Stimulated activated CD8-positive, alpha-beta memory T cell treated with anti-CD3 and anti-CD28 coated beads, Interleukin-2, amount 100 ng/mL, for 1 hour (primary cell): Measurements from ENCODE around the gene PRKN.

Source experiments
- DNase-seq, 2 donors: peaks; one replicate each; pipeline ENCODE4 v3.0.0-alpha.2; 2020; ENCODE audit warnings: low read depth in 2 of 2

PRKN gene

DNA sequence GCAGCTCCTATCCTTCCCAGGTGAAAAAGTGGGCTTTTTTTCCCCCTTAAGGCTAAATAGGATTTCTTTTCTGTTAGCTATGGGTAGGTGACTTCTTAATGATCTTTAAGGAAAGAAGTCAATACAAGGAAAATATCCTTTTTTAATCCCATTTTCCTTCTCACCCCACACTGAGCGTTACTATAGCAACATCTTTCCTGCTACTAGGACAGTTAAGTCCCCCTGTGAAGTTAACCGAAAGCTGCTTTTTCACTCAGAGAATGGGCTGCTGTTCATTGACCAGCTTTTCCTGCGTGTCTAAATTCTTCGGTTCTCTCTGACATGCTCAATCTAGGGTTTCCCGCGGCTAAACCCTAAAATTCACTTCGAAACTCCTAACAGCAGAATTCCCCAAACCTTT lies 1280.6 kb downstream of the PRKN start:
- no peak for DNase-seq

DNA sequence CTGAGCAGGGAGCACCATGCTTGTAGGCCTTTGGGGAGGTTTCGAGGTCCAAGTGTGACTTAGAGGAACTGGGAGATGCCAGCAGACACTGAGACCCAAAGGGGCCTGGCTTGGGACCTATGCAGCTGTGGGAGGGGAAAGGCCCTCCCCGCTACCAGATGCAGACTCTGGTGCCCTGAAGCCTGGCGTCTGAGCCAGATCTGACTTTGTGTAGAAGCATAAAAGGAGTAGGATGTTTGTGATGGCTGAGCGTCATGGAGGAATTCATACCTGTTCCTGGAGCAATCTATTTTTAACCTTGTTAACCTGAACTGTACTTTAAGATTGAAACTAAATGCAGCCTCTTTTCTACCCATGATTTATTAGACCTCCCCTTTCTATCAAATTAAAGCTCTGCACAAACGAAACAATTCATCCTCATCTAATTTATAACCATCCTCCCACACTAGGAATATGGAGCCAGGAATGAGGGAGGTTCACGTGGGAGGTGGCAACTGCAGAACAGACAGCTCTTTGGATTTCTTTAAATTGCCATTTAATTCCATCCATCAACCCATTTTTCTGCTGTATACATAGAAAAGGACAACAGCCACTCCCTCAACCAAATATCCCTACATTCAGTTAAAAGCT lies 1281.2 kb downstream of the PRKN start:
- no peak for DNase-seq

DNA sequence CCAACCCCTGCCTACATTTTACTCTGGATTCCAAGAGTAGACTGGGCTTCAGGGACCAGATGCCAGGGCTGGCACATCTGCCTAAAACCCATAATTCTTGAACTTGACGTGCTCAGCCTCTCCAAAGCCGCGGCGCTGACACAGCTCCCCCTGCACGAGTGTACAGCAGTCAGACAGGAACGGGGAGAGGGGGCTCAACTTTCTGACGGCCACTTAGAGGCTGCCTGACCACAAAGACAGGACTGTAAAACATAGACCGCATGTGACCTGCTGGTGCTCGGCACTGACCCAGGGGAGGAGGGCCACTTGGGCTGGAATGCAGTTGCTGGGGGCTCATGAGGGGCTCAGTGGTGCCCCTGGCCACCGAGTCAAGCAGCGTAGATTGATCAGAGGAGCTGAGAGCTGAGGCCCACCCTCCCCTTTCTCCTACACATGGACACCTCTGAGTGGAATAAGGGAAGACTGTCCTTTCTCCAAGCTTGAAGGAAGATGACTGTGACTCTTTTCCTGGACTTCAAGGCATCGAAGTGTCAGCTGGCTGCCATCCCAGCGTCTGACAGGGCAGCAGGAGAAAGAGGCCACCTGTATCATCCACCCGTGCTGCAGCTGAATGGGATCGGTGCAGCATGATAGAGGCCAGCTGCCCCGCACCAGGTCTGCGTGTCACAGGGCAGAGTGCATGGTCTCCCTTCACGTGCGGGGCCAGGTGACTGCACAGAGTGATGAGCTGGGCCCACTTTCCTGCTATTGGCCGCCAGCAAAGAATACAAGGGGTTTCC lies 1282.4 kb downstream of the PRKN start:
- no peak for DNase-seq

DNA sequence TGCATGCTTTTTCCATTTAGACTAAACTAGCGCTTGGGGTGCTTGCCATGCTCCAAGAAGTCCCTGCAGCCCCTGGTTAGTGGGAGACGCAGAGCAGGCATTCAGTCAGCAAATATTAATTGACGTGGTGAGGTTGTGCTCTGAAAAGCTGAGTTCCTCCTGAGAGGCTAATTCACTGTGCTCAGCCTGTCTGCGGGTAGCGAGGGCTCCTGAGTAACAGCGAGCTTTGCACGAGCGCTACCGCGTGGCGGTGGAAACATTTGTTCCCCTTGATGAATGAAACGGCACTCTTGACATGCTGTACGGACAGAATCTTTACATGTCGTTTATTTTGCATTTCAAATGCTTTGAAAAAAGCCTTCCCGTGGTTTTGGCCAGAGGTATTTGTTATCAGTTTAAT lies 1283.1 kb downstream of the PRKN start:
- DNase-seq: no peak

DNA sequence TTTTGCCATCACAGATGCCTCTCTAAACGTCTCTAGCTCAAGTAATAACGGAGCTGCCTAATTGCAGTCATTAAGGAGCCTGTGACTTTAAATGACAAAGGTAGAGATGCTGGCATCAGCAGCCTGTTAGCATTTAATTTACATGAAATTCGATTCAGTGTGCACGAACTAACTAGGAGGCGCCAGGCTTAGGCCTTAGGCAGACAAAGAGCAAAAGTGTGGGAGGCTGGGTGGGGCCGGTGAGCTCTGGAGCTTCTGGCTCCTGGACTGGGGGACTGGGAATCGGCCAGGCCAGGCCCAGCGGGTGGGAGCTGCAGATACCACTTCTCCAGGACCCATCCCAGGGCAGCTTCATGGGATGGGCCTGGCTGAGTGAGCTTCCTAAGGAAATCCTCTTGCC lies 1283.7 kb downstream of the PRKN start:
- no peak for DNase-seq

DNA sequence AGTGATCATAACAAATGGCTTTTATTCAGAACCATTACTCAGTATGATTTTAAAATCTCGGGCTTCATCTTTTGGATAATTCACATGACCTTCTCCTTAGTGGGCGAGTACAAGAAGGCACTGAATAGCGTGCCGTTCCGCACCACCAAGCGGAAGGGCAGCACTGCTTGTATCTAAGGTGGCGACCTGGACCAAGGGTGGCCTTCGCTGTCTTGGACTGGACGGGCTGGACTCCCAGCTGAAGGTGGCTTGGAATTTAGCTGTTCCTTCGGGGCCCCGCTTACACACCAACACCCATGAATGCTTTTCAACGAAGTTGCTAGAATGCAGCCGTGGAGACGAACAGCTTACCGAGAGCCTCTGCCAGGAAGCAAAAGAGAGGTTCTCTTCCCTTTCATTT lies 1285.1 kb downstream of the PRKN start:
- no peak for DNase-seq

DNA sequence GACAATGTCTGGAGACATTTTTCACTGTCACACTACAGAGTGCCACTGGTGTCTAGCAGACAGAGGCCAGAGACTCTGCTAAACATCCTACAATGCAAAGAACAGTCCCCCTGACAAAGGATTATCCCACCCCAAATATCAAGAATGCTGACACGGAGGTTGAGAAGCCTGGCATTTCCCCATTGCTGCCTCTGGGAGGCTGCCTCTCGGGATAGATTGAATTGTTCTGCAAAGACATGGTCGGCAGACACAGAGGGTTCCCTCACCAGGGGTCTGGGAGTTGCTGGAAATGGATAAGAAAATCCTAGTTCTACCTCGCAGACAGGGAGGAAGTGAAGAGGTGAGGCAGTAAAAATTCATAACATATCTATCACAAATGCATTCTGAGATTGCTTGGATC lies 1287.3 kb downstream of the PRKN start:
- DNase-seq: no peak

DNA sequence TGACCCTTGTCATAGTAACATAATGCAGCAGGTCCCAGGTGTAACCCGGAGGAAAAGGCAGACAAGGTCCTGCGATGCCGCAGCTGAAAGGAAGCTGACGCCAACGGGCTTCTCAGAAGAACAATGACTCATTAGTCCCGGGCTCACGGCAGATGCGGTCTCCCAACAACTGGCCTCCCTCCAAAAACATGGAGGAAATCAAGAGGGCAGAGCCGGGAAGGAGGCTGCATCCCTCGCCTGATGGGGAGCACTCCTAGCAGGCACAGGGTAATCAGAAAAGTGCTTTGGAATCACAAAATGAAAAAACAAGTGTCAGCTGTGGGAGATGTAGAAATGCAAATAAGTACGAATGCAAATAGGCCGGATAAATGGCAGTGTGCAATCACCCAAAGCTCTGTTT lies 1288.5 kb downstream of the PRKN start:
- DNase-seq: no peak

DNA sequence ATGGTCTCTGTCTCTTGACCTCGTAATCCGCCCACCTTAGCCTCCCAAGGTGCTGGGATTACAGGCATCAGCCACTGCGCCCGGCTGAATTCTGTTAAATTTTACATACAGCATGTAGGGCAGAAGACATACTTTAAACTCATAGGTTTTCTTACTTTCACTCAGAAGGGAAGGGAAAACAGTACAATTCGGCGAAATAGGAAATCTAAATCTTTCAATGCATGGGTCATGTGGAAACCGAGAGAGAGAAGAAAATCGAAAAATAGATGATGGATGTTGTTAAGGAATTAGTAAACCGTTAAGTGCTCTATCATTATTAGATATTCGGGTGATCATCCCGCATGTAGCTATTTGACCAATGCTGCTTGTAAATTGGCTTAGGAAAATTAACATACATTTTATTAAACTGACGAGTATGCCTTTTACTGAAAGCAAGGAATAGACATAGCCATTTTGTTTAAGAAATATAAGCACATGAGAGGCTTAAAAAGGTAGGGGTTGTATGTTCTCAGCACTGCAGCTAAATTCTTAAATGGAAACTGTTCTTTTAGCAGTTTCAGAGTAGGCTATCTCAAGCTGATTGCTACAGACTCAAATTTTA lies 1289.0 kb downstream of the PRKN start:
- no peak for DNase-seq

DNA sequence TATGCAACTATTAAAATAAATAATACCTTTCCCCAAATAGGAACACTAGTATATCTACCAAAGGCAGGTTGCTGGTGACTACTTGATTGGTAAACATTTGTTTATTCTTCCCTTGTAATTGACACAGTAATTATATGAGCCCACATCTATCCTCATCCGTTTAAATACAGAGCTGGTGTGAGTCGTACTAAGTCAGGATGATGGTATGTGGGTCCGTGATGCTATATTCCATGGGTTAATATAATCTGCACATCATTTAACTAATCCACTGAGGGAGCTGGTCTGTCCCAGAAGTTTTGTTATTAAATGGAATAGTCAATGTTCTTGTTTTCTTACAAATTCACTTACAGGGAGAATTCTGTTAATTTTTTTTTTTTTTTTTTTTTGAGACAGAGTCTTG lies 1289.7 kb downstream of the PRKN start:
- DNase-seq: no peak

DNA sequence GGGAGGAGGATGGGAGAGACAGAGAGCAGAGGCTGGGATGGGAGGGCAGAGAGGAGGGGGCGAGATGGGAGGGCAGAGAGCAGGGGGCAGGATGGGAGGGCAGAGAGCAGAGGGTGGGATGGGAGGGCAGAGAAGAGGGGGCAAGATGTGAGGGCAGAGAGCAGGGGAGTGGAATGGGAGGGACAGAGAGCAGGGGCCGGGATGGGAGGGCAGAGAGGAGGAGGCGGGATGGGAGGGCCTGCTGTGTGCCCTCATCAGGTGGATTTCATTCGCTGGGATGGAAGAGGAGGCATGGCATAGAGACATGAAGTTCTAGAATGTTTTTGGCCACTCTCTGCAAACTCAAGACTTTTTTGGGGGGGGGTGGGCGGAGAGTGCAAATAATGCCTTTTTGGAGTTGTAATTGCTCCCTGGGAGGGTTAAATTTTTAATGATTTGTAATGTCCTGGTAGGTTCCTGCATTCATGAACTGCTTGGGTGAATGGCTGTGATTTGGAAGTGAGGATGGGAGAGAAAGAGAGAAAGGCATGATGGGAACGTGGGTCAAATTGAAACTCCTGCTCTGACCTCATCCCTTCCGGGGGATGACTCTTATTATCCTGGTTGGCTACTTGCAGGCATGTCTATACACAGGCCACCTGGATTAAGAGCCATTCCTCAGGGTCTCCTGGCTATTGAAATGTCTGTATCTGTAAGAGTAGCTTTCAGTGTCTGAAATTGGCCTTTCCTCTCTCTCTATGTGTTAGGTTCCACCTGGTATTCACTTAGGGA lies 1291.3 kb downstream of the PRKN start:
- DNase-seq: no peak

DNA sequence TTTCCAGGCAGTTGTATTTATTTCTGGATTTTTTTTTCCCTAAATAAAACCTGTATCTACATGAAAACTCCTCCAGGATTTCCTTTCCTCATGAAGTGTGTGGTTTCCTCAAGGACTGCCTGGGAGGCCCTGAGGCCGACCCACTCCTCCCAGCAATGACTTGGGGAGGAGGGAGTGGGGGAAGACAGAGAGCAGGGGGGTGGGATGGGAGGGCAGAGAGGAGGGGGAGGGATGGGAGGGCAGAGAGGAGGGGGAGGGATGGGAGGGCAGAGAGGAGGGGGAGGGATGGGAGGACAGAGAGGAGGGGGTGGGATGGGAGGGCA lies 1291.9 kb downstream of the PRKN start:
- DNase-seq: no peak

DNA sequence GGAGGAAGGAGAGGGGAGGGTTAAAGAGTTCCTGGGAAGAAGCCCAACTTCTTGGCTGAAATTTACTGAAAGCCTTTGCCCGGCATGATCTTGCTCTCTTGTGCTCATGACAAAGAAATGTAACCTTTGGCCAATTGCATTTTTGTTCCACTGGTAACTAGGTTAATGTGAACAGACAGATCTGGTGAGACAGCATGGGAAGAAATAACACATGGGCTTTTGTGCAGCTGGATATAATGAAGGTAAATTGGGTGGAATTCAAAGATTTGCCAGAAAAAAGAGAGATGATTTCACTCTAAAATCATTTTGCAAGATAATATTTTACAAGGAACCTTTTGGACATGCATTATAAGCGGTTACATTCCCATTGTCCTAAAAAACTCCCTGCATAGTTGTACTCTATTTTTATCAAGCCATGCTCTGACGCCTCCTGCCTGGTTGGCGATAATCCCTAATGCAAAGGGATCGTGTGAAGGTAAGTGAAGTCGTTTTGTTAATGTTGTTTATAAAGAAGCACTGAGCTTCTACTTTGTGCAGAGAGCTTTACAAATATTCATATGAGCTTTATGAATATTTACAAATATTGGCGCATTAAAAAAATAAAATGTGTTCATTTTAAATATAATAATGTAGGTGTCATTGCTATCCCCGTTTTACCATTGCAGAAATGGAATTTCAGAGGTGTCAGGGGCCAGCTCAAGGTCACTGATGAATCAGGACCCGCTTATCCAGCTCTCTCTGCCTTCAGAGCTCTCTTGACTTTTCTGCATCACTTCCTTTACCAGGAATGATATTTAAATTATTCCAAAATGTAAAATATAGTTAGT lies 1292.4 kb downstream of the PRKN start:
- DNase-seq: no peak

DNA sequence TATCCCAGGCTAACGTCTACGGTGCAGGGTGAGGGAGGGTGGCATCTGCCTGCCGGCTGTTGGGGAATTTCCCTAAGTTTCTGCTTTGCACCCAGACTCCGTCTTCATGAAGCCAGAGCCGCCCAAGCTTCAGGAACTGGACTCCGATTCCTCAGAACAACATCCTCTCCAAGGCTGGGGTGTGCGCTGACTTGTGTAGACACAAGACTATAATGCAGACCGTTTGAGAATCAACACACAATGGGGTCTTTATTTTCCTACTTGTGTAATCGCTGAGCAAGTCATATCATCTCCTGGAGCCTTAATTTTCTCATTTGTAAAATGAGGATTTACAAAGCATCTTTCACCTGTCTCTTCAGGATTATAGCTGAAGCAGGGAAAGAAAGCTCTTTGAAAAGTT lies 1293.2 kb downstream of the PRKN start:
- DNase-seq: no peak

DNA sequence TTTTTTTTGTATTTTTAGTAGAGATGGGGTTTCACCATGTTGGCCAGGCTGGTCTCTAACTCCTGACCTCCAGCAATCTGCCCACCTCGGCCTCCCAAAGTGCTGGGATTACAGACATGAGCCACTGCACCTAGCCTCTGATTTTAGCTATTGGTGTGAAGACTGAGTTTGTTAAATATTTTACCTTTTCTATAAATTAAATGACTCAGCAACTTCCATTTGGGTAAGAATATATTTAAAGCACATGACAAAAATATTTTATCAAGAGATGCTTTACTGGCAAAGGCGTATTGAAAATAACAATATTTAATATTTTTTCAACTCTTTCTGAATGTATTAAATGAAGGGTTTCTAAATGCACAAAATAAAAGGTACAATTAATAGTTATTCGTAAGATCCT lies 1295.0 kb downstream of the PRKN start:
- no peak for DNase-seq

DNA sequence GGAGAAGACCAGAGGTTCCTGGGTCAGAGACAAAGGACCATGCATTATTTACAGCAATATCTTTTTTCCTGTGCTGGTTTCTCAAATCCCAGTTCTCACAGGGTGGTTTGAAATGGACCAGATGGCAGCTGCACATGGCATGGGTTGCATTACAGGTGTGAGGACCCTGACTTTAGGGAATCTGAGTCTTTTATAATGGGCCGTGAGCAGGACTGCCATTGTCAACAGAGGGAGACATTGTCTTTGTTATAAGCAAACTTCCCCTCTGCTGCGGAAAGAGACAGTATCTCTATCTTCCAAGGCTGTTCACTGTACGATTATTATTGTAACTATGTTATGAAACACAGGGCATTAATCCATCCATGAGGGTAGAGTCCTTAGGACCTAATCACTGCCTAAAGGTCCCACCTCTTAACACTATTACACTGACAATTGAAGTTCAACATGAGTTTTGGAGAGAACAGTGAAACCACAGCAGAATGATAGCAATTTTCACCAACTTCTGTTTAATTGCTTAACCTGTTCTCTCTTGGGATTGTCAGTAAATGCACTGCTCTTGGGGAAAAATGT lies 1297.6 kb downstream of the PRKN start:
- DNase-seq: no peak

DNA sequence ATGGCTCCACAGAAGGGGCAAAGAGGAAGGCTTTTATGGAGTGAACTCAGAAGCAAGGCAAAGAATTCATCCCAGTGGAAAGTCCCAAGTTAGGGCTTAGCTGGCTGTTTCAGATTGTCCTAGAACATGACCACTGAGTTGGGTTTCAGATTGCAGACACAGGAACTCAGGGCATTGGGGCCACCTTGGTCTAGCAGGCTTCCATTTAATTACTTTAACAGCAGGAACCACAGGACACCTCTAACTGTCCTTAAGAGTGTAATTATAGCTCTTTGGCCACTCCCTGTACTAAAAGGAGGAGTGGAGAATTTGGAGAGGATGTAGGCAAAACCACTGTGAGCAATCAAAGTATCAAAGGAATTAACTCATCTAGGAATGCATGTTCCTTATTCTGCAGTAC lies 1303.1 kb downstream of the PRKN start:
- no peak for DNase-seq

DNA sequence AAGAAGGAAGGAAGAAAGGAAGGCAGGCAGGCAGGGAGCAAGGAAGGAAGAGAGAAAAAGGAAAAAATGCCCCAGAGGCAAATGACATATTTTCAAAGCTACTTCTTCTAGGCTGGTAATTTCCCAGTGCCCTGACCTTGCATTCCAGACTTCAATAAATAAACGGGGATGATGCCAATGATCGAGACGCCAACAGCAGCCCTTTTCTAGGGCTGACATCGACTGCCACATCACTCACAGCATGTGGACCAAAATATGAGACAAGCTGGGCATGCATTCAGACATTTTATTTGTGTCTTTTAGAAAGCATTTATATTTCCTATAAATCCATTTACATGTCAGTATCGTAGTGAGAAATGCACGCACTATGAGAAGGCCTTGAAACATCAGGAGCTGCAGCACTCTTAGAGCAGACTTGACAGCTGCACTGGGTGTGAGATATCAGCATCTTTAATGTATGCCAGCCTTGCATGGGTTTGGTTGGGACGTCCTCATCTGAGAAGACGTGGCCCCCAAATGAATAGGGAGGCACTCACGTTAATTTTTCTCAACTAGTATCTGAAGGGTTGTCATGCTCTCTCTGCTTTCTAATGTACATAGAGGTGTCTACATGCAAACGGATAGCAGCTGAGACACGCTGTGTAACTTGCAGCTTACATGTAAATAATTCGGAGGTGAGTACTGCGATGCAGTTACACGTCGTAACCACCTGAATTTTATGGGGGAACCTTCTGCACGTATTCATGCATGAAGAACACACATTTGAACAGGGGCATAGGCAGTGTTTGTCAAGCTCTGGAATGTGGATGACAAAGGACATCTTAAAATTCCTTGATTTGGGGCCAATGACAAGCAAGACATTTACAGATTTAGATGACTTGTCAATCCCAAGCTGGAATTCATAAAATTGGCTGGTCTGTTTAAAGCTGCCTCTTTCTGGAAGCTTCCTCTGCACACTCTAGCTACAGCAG lies 1304.6 kb downstream of the PRKN start:
- no peak for DNase-seq

DNA sequence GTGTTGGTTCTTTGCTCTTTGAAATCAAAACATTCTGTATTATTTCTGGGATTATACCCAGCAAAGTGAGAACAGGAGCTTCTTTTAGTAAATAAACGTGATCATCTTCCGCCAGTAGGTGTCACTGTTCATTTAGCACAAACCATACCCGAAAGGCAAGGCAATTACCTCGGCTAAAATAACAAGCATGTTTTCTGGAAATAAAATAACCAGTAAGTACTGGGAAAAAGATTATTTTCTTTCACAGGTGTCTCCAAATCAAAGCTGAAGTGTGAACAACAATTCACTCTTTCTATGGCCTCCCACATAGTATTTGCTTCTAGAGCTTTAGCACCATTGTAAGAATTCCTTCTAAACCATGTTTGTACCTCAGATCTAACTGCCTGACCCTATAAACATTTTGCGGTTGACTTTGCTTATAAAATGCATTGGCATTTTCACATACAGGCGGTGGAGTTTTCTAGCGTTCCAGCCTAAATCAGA lies 1309.1 kb downstream of the PRKN start:
- DNase-seq: no peak
